HG02588 (cell line): ENCODE measurements around the gene RND2.
"Not testable (repeated sequence)": the region's sequence is repeated elsewhere in the genome, so short reads cannot be mapped to it uniquely, and the experiment has no call there.

ENCODE experiments used
- ATAC-seq: cut with Tn5 transposase; IDR thresholded peaks from one replicate; pipeline ENCODE4 v1.9.1; 2021; ENCODE audit warnings: mild to moderate bottlenecking, moderate library complexity; ENCODE audit not compliant: unreplicated experiment

The RND2 gene

DNA sequence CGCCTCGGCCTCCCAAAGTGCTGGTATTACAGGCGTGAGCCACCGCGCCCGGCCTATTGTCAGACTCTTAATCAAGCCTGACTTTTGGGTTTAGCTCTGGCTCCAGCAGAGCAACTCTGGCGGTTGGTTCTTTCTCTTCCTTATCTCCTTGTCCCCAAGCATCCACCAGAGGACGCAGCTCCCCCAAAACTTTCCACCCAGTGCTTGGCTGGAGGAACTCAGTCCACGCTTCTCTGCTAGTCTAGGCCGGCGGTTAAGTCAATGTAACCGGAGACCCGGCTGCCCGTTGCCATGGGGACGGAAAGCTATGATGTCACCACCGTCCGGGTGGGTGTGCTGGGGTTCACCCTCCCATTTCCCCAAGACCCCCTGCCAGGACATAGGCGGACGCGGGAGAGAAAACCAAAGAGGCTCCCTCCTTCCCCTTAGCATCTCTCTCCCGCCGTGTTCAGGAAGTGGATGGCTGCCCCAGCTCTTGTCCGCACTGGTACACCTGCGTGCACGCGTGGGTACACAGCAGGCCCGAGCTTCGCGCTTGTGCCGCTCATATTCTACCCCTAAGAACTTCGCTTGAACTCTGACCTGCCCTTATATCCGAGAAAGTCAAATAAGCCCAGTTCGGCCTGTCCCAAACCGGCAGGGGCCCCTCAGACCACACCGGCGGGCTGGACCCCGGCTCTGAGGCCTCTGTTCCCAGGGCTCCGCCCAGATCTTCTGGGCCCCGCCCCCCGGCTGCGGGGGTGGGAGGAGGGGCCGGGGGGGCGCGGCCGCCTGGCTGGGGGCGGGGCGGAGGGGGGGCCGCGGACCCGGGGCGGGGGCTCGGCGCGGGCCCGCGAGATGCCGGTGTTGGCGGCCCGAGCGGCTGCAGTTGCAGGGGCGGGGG is at the start of gene RND2:
Gene RND2 (plus strand): TSS at position 825 of the 883 bp plus-strand sequence. CDS start 117 bp downstream, outside the sequence.
- no peak for ATAC-seq

GRCh38 chr17:42975265-42975664 is 49.8 kb upstream of the RND2 start:
- ATAC-seq, result no peak

- not testable (repeated sequence) for ATAC-seq
Measured at GRCh38 chr17:42975701-42976100, 49.3 kb upstream of the RND2 start.

DNA sequence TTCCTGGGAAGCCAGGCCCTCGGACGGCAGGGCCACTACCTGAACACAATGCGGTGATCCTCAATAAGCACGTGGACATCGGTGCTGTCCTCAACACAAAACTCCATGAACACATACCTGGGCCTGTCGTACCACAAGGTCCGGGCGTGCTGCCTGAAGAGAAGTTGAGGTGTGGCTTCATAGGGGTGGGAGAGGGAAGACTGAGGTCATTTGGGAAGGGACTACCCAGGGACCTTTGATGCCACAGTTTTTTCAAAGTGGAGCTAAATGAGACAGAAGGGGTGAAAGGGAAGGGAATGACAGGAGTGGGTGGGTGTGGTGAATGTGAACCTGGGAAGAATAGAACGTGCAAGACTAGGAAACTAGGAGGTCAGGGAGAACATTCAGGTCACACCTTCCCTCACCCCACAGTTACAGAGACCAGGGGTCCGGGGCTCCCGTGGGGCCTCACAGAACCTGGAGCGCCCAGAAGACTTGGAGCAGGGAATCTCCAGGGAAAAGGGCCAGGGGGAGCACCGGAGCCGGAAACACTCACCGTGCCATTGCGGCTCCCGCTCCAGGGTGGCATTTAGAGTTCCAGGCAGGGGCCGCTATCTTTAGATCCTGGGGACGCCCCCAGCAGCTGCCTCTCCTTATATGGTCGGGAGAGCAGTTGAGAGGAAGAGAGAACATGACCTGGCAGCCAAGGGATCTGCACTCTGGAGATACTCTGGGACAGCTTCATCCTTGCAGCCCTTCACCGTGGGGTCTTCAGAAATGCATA is 45.3 kb upstream of the RND2 start, which contains the start of gene PTGES3L:
Gene PTGES3L (minus strand): TSS at position 570 of the 763 bp plus-strand sequence. CDS start 27 bp downstream, at position 543.
- peak; percentile 33 for ATAC-seq

GRCh38 chr17:42980274-42980765 is 44.7 kb upstream of the RND2 start, which contains the start of gene RUNDC1:
Gene RUNDC1, plus strand, starts transcription at chr17:42980565. Its CDS starts 12 bp downstream, at chr17:42980577.
- ATAC-seq, result peak; percentile 68

- peak; percentile 47 for ATAC-seq
Measured at GRCh38 chr17:42980766-42981397, 44.1 kb upstream of the RND2 start.

GRCh38 chr17:42982266-42982665 is 42.8 kb upstream of the RND2 start:
- ATAC-seq, result no peak

- peak; percentile 43 for ATAC-seq
Measured at GRCh38 chr17:42985225-42985624, 39.8 kb upstream of the RND2 start.

DNA sequence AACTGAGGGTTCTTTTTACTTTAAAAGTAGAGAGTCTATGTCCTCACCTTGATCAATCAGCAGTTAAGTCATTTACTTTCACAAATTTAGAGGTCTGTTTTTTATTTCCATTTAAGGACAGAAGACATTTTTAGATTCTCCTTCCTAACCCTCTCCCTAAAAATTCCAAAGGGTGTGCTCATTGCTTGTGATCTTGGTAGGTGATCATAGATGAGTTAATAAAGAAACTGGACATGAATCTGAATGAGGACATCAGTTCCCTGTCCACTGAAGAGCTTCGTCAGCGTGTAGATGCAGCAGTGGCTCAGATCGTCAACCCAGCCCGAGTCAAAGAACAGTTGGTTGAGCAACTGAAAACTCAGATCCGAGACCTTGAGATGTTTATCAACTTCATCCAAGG is 35.9 kb upstream of the RND2 start:
- ATAC-seq, result no peak

DNA sequence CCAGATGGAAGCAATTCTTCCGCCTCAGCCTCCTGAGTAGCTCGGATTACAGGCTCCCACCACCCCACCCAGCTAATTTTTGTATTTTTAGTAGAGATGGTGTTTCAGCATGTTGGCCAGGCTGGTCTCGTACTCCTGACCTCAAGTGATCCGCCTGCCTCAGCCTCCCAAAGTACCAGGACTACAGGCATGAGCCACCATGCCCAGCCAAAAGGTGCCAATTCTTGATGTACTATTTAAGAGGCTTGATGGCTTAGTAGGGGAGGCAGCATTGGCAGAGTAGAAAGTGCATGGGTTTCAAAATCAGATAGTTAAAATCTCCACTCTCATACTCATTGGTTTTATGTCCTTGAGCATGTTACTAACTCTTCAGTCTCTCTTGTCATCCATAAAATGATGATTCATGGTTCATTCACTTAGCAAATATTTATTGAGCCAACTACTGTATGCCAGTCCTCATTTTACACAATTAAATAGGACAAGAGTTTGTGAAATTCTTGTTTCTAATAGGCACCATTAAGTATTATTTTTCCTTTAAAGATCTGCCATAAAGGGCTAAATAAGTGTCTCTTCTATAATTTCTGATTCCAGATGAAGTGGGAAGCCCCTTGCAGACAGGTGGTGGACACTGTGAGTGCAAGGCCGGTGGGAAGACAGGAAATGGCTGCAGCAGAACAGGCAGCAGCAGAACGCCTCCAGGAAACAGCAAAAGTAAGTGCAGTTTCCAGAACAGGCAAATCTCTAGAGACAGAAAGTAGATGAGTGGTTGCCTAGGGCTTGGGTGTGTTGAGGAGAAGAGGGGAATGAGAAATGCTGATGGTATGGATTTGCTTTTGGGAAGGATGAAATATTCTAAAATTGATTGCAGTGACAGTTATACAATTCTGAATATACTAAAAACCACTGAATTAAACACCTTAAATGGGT is 35.0 kb upstream of the RND2 start:
- no peak for ATAC-seq

DNA sequence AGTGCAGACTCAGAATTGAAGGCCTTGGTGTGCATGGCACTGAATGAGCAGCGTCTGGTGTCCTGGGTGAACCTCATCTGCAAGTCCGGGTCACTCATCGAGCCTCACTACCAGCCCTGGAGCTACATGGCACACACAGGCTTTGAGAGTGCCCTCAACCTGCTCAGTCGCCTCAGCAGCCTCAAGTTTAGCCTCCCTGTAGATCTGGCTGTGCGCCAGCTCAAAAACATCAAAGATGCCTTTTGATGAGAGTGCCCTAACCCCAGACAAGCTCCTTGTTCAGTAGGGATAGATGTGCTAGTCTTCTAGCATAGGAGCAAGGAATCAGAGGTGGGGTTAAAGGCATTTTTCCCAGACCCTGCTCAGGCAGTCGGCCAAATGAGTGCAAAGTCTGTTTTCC is 33.6 kb upstream of the RND2 start:
- no peak for ATAC-seq

DNA sequence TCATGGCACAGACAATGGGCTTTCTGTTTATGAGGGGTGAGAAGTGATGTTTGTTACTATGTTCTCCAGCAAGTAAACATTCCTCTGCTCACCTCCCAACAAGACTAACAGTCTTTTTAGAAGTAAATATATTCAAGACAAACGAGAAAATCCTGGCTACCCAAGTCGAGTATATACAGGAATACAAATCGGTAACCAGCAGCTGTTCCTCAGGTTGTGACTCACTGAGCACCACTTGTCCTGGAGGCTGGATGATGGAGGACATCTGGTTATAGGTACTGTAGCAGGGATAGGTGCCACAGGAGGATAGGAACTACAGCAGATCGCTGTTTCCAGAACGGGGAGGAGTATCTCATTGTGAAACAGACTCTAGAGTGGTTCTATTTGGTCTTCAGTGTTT is 32.2 kb upstream of the RND2 start:
- ATAC-seq, result no peak

GRCh38 chr17:42993913-42994312 is 31.1 kb upstream of the RND2 start:
- not testable (repeated sequence) for ATAC-seq

GRCh38 chr17:42997390-42997983 is 27.5 kb upstream of the RND2 start:
- ATAC-seq, result no peak

- peak; percentile 91 for ATAC-seq
Measured at GRCh38 chr17:42997984-42998938, 26.8 kb upstream of the RND2 start, which contains the start of gene RPL27. Gene RPL27, plus strand, starts transcription at chr17:42998419. Its CDS starts 332 bp downstream, at chr17:42998751.

DNA sequence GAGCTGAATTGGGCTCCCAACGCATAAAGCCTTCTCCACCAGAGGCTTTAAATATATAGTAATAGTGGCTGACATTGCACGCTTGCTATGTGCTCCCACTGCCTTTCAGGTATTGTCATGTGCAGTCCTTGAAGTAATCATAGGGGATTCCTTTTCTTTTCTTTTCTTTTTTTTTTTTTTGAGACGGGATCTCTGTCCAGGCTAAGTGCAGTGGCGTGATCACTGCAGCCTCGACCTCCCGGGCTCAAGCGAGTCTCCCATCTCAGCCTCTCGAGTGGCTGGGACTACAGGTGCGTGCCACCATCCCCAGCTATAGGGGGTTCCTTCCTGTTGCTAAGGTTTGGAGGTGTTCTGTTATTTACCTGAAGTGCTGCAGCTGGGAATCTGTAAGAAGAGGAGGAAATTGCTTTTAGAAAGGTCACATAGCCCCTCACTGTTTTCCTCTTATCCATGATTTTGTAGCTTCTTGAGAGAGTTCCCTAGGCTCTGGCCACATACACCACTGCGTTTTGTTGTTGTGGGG is 26.0 kb upstream of the RND2 start:
- ATAC-seq, result no peak

DNA sequence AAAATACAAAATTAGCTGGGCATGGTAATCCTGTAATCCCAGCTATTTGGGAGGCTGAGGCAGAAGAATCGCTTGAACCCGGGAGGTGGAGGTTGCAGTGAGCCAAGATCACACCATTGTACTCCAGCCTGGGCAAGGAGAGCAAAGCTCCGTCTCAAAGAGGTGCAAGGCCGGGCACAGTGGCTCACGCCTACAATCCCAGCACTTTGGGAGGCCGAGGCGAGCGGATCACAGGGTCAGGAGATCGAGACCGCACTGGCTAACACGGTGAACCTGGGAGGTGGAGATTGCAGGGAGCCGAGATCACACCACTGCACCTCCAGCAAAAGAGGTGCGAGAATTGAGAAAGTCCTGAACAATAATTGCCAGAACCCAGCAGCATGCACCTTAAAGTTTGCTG is 24.1 kb upstream of the RND2 start:
- ATAC-seq, result not testable (repeated sequence)
